HepG2 (cell line): ENCODE measurements around the gene EEFSEC. TPM values are rescaled to one million over a fixed set of nuclear protein-coding genes. Genes with fewer than 3 reads are reported as not detected.

Experiments used
- ATAC-seq: fragments of 200-7000 bp; cut with Tn5 transposase; 3 replicates; pipeline ENCODE4 v1.9.1; 2020; ENCODE audit warnings: mild to moderate bottlenecking, moderate library complexity
- BruUV-seq: library from RNA; stranded (reverse); fragments of 400-500 nt; replicated peaks from 2 replicates; lab custom pipeline; 2021; lab: Mats Ljungman, UMichigan
- CTCF ChIA-PET: fragments of 300-600 bp; formaldehyde crosslinking; extraction: SDS; loops from one replicate; lab custom pipeline; 2021; ENCODE audit warnings: low total read pairs, inconsistent platforms, low intra/inter-chr PET ratio; lab: Yijun Ruan, JAX
- POLR2A ChIA-PET: fragments of 350-600 bp; sonication (Branson Sonifier 250); formaldehyde crosslinking; loops from one replicate; lab custom pipeline; 2020; ENCODE audit warnings: antibody characterized with exemption, inconsistent platforms; lab: Yijun Ruan, JAX
- DNase-seq: peaks from one replicate; pipeline ENCODE4 v3.0.0-alpha.2; 2015; ENCODE audit warnings: low spot score
- FAIRE-seq: peaks from 3 replicates; lab custom pipeline; 2011; peaks lifted over from hg19 to GRCh38; lab: Jason Lieb, UNC
- H2AFZ ChIP-seq: one replicate; pipeline ENCODE4 v1.6.1; 2011; ENCODE audit warnings: low read length, inconsistent platforms
- H3K27ac ChIP-seq: fragments of 300-600 bp; 3 replicates; pipeline ENCODE4 v1.8.0; 2011; ENCODE audit warnings: mixed run types, mild to moderate bottlenecking, mixed read lengths, low read length, inconsistent platforms; ENCODE audit not compliant: insufficient read depth; ENCODE audit errors: extremely low read length
- H3K27me3 ChIP-seq, 2 experiments: fragments of 200-600 bp in 1 of 2; 2 replicates in 1 of 2; 3 replicates in 1 of 2; pipeline versions ENCODE4 v1.6.0 to v1.8.0; 2011; ENCODE audit warnings: low read length in 2 of 2, mild to moderate bottlenecking in 2 of 2, moderate library complexity in 2 of 2, inconsistent platforms in 1 of 2; ENCODE audit not compliant: insufficient read depth in 2 of 2, control insufficient read depth in 1 of 2
- H3K36me3 ChIP-seq, 2 experiments: fragments of 200-600 bp in 1 of 2; replicated peaks in 1 of 2; 2 replicates in 1 of 2; 3 replicates in 1 of 2; pipeline versions ENCODE4 v1.5.1 to v1.8.0; 2011; ENCODE audit warnings: low read length in 2 of 2, inconsistent platforms in 1 of 2; ENCODE audit not compliant: insufficient read depth in 2 of 2, control insufficient read depth in 1 of 2
- H3K4me1 ChIP-seq: 2 replicates; pipeline ENCODE4 v1.5.1; 2012; ENCODE audit warnings: low read length, inconsistent platforms; ENCODE audit not compliant: insufficient read depth
- H3K4me2 ChIP-seq: 2 replicates; pipeline ENCODE4 v1.6.0; 2011; ENCODE audit warnings: low read depth, low read length, inconsistent platforms
- H3K4me3 ChIP-seq, 3 experiments: fragments of 200-600 bp in 1 of 3; sonication (generic), shearing (Covaris generic) in 1 of 3; replicated peaks in 1 of 3; 2 replicates each; pipeline ENCODE4 v1.5.1; 2011 to 2016; ENCODE audit warnings: low read length in 3 of 3, inconsistent platforms in 2 of 3, low read depth in 2 of 3, mild to moderate bottlenecking in 2 of 3, control low read depth in 1 of 3, mixed read lengths in 1 of 3; ENCODE audit not compliant: insufficient read depth in 1 of 3
- H3K79me2 ChIP-seq: one replicate; pipeline ENCODE4 v1.6.1; 2011; ENCODE audit warnings: low read length, inconsistent platforms; ENCODE audit not compliant: insufficient read depth
- H3K9ac ChIP-seq: 2 replicates; pipeline ENCODE4 v1.6.0; 2011; ENCODE audit warnings: mild to moderate bottlenecking, low read depth, low read length, inconsistent platforms; ENCODE audit not compliant: insufficient read depth
- H3K9me3 ChIP-seq: 2 replicates; pipeline ENCODE4 v1.5.1; 2012; ENCODE audit warnings: mild to moderate bottlenecking, low read length
- H4K20me1 ChIP-seq: 2 replicates; pipeline ENCODE4 v1.6.0; 2011; ENCODE audit warnings: inconsistent platforms, mild to moderate bottlenecking, low read length, moderate library complexity; ENCODE audit not compliant: insufficient read depth
- ATF7 ChIP-seq, 2 experiments: fragments of 450-650 bp in 1 of 2; sonication (generic) in 1 of 2; formaldehyde crosslinking in 1 of 2; IDR thresholded peaks; 2 replicates each; pipeline versions ENCODE4 v1.4.0 to v1.6.1; 2016 to 2020; ENCODE audit warnings: antibody characterized with exemption in 1 of 2, mild to moderate bottlenecking in 1 of 2, missing genetic modification reagents in 1 of 2
- CREB1 ChIP-seq, 2 experiments: fragments of 450-650 bp in 1 of 2; IDR thresholded peaks; 2 replicates each; pipeline ENCODE4 v1.6.1; 2016 to 2017; ENCODE audit warnings: control low read depth in 1 of 2, mild to moderate bottlenecking in 1 of 2, missing compliant biosample characterization in 1 of 2, missing genetic modification characterization in 1 of 2
- CREB3 ChIP-seq: sonication (generic); formaldehyde crosslinking; IDR thresholded peaks from 2 replicates; pipeline ENCODE4 v1.5.0; 2020; ENCODE audit warnings: missing genetic modification reagents
- NR2C2 ChIP-seq: sonication (generic); formaldehyde crosslinking; IDR thresholded peaks from 2 replicates; pipeline ENCODE4 v1.4.0; 2020; ENCODE audit warnings: missing genetic modification reagents, mild to moderate bottlenecking, moderate library complexity, borderline replicate concordance
- RFX1 ChIP-seq: fragments of 450-650 bp; IDR thresholded peaks from 2 replicates; pipeline ENCODE4 v1.6.1; 2017
- ZMYM2 ChIP-seq: sonication (generic); formaldehyde crosslinking; IDR thresholded peaks from 2 replicates; pipeline ENCODE4 v1.8.0; 2022; ENCODE audit warnings: mild to moderate bottlenecking, missing genetic modification reagents
- WGBS: methylation state at CpG from one replicate; pipeline ENCODE4 v1.1.6; 2017; ENCODE audit warnings: low lambda C conversion rate; 5-methylcytosine and 5-hydroxymethylcytosine counted together
- in situ Hi-C: cut with HindIII; loops from 2 replicates; pipeline ENCODE4 v1.10.0; 2017; ENCODE audit warnings: low pct_unique_long_range_greater_than_20kb; ENCODE audit not compliant: extremely low pct_ligation_motif_present
- intact Hi-C: fragments of 100-400 bp; cut with micrococcal nuclease; formaldehyde crosslinking; loops from one replicate; pipeline ENCODE4 v1.10.0; 2022; ENCODE audit not compliant: unreplicated experiment
- polyA plus RNA-seq, 8 experiments: library from polyadenylated mRNA; depleted of rRNA in 3 of 8; stranded (reverse) in 7 of 8; unstranded in 1 of 8; fragments of >200 nt; fragmentation: Illumina TruSeq in 4 of 8; extraction: Trizol in 4 of 8; gene quantifications; 2 replicates each; pipeline versions ENCODE4 v1.2.1 to v1.2.3, GENCODE V29; 2011 to 2016; ENCODE audit warnings: low read depth in 4 of 8, missing spikeins in 1 of 8, mixed read lengths in 1 of 8; ENCODE audit not compliant: insufficient read depth in 1 of 8
- total RNA-seq, 5 experiments: library from RNA; depleted of rRNA; stranded (reverse); fragments of >200 nt; fragmentation: Illumina TruSeq; extraction: Trizol; gene quantifications; 2 replicates each; pipeline ENCODE4 v1.2.3, GENCODE V29; 2016; ENCODE audit warnings: low read depth in 1 of 5
- TF ChIP-seq, protein P1 (sequence below): sonication (generic); formaldehyde crosslinking; IDR thresholded peaks from 2 replicates; pipeline ENCODE4 v1.9.0; 2021; ENCODE audit warnings: mild to moderate bottlenecking, missing genetic modification reagents
- TF ChIP-seq, protein P2 (sequence below): sonication (generic); formaldehyde crosslinking; IDR thresholded peaks from 2 replicates; pipeline ENCODE4 v1.9.0; 2022; ENCODE audit warnings: missing genetic modification reagents, mild to moderate bottlenecking, borderline replicate concordance
- TF ChIP-seq, protein P3 (sequence below): sonication (generic); formaldehyde crosslinking; IDR thresholded peaks from 2 replicates; pipeline ENCODE4 v1.8.1; 2022; ENCODE audit warnings: mild to moderate bottlenecking, missing genetic modification reagents

EEFSEC gene
- total and polyA plus RNA-seq, 2 of the 13 experiments (the other 11 are each of a cell fraction or from before 2014, with no cell fraction given), result 6.4 to 24.2 TPM

- TF ChIP-seq, protein P1, sequence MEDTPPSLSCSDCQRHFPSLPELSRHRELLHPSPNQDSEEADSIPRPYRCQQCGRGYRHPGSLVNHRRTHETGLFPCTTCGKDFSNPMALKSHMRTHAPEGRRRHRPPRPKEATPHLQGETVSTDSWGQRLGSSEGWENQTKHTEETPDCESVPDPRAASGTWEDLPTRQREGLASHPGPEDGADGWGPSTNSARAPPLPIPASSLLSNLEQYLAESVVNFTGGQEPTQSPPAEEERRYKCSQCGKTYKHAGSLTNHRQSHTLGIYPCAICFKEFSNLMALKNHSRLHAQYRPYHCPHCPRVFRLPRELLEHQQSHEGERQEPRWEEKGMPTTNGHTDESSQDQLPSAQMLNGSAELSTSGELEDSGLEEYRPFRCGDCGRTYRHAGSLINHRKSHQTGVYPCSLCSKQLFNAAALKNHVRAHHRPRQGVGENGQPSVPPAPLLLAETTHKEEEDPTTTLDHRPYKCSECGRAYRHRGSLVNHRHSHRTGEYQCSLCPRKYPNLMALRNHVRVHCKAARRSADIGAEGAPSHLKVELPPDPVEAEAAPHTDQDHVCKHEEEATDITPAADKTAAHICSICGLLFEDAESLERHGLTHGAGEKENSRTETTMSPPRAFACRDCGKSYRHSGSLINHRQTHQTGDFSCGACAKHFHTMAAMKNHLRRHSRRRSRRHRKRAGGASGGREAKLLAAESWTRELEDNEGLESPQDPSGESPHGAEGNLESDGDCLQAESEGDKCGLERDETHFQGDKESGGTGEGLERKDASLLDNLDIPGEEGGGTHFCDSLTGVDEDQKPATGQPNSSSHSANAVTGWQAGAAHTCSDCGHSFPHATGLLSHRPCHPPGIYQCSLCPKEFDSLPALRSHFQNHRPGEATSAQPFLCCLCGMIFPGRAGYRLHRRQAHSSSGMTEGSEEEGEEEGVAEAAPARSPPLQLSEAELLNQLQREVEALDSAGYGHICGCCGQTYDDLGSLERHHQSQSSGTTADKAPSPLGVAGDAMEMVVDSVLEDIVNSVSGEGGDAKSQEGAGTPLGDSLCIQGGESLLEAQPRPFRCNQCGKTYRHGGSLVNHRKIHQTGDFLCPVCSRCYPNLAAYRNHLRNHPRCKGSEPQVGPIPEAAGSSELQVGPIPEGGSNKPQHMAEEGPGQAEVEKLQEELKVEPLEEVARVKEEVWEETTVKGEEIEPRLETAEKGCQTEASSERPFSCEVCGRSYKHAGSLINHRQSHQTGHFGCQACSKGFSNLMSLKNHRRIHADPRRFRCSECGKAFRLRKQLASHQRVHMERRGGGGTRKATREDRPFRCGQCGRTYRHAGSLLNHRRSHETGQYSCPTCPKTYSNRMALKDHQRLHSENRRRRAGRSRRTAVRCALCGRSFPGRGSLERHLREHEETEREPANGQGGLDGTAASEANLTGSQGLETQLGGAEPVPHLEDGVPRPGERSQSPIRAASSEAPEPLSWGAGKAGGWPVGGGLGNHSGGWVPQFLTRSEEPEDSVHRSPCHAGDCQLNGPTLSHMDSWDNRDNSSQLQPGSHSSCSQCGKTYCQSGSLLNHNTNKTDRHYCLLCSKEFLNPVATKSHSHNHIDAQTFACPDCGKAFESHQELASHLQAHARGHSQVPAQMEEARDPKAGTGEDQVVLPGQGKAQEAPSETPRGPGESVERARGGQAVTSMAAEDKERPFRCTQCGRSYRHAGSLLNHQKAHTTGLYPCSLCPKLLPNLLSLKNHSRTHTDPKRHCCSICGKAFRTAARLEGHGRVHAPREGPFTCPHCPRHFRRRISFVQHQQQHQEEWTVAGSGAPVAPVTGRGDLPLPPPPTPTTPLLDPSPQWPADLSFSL, result no peak
- no peak for TF ChIP-seq CREB3
These were observed 295.2 kb downstream of the EEFSEC start (continued) for GRCh38 chr3:128448491-128448890.

DNA sequence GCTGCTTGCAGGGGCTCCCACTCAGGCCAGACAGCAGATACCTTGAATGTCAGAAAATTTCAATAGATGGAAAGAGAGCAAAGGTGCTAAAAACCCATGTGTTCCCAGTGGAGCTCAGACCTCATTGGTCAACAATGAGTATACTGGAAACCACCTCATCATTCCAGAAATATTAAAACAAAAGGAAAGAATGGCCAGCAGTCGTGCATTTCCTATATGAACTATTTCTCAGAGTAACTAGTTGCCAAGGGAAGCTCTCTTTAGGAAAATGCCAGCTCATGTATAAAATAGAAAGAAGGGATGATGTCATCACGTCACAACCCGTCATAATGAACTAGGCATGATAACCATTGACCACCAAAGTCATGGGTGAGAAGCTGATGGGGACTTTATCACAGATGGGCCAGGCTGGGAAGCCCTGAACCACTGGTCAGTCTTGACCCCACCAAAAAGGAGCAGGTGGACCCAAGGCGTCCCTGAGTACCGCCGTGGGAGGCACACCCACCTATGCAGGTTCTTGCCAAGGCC lies 295.9 kb downstream of the EEFSEC start:
- Histone ChIP-seq H3K9me3 (no peaks in the 10 kb centered on the region), H3K36me3 (no peaks in the 10 kb centered on the region), H4K20me1 (no peaks in the 10 kb centered on the region), H3K27me3 (peaks cover 12 to 81% of the 10 kb centered on the region in 2 experiments; a peak in 4 of 5 replicates), H3K4me3 (no peak overlapping the region), H3K79me2 (no peaks in the 10 kb centered on the region), H3K4me2 (no peak overlapping the region), H3K4me1 (no peaks in the 10 kb centered on the region), H3K9ac (no peak overlapping the region), H3K27ac (no peak overlapping the region), H2AFZ (no peak overlapping the region)
- no TSS peak for BruUV-seq
- FAIRE-seq, result no peak
- ATAC-seq, result no peak
- TF ChIP-seq, protein P2, sequence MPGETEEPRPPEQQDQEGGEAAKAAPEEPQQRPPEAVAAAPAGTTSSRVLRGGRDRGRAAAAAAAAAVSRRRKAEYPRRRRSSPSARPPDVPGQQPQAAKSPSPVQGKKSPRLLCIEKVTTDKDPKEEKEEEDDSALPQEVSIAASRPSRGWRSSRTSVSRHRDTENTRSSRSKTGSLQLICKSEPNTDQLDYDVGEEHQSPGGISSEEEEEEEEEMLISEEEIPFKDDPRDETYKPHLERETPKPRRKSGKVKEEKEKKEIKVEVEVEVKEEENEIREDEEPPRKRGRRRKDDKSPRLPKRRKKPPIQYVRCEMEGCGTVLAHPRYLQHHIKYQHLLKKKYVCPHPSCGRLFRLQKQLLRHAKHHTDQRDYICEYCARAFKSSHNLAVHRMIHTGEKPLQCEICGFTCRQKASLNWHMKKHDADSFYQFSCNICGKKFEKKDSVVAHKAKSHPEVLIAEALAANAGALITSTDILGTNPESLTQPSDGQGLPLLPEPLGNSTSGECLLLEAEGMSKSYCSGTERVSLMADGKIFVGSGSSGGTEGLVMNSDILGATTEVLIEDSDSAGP (CRISPR knock-in tag), result no peak
- TF ChIP-seq RFX1 (no peak), ATF7 (IDR thresholded peaks at IDR 0.05) (peak; percentile 92), ATF7 (CRISPR knock-in tag; IDR thresholded peaks at IDR 0.05) (no peak), ZMYM2 (no peak), CREB1 (IDR thresholded peaks at IDR 0.05) (peak; percentile 86), CREB1 (CRISPR knock-in tag; IDR thresholded peaks at IDR 0.05) (no peak), NR2C2 (CRISPR knock-in tag) (no peak)
- TF ChIP-seq, protein P3, sequence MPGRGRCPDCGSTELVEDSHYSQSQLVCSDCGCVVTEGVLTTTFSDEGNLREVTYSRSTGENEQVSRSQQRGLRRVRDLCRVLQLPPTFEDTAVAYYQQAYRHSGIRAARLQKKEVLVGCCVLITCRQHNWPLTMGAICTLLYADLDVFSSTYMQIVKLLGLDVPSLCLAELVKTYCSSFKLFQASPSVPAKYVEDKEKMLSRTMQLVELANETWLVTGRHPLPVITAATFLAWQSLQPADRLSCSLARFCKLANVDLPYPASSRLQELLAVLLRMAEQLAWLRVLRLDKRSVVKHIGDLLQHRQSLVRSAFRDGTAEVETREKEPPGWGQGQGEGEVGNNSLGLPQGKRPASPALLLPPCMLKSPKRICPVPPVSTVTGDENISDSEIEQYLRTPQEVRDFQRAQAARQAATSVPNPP, result no peak
- intact Hi-C loops (no loop called here), in situ Hi-C loops (no loop called here)
- CTCF ChIA-PET, result no interaction called here
- POLR2A ChIA-PET, result no interaction called here
- WGBS, result 50% methylated on average over 6 of the region's 6 CpGs
- DNase-seq, result no peak
